ENCODE measurements around the gene GRIN3A.
"Not testable (repeated sequence)": the region's sequence is repeated elsewhere in the genome, so short reads cannot be mapped to it uniquely, and the experiment has no call there.

Gene GRIN3A

DNA sequence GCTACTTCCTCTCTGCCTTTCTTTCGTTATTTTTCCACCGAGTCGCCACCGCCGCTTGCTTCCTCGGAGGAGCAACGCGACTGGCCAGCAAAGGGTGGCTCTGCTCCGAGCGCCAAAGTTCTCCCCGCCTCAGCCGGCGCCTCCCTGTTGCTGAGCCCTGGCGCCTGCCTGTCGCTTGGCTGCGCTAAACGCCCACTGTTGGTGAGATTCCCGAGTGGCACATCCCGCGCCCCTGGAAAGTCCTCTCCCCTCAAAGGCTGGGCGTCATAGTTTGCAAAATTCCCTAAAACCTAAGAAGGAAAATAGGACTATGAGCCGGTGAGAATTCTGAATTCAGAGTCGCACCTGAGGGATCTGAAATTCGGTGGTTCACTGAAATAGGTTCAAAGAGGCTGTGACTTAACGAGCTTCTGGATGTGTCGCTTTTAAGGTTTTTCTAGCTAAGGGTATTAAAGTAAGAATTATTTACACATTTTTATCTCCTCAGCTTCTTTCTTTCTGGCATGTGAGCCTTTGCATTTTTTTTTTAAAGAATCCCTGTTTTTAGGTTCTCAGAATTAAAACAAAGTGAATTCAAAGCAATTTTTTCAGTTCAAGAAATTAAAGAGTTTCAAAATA is at the start of gene GRIN3A:
GRIN3A (minus strand) TSS at position 82 of the 618 bp plus-strand sequence. CDS start 668 bp downstream, outside the sequence.
- DNase-seq (ENCODE audit: low read depth in 2 of 2): no peak

DNA sequence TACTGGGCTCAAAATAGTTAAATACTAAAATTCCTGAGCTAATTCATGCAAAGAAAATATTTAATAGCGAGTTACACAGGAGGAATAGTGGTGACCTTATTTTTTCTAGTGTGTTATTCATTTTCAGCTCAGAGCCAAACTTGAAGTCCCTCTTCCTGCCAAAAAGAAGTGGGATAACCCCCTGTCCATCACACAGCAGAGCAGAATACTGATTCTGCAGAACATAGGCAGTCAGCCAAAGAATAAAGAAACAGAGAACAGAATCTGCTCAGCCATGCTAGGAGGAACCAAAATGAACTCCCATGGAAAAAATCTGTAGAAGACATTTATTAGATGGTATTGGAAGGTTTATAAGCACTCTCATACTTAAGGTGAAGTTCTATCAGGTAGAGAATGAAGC is 49.4 kb upstream of the GRIN3A start:
- no peak for DNase-seq (ENCODE audit: low read depth in 2 of 2)

DNA sequence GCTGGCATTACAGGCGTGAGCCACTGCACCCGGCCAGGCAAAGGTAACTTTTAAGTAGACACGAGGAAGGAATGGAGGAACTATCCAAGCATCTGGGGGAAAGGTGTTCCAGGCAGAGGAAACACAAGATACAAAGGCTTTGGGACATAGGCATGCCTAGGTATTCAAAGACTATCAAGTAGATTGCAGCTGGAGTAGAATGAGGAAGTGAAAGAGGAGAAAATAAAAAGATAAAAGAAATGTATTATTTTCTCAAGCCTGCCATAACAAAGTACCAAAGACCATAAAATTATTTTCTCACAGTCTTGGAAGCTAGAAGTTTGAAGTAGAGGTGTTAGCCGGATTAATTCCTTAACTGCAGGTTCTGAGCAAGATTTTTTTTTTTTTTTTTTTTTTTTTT is 39.9 kb upstream of the GRIN3A start:
- DNase-seq (ENCODE audit: low read depth in 2 of 2): no peak

DNA sequence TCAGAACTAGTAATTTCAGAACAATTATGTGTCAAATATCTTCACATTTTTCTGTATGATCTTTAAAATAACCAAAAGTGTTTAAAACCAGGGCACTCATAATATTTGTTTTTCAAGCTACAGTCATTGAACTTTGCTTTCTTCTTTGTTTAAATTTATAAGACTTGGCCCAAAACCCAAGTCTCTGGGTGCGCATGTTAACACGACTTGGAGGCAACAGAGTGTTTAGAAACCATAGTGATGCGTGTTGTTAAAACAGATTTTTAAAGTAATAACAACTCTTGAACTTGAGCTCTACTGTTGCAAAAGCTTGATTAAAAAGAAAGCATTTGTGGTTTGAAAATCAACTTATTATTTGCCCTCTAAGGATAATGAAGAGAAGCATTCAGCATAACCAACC is 26.0 kb upstream of the GRIN3A start:
- DNase-seq (ENCODE audit: low read depth in 2 of 2): no peak

DNA sequence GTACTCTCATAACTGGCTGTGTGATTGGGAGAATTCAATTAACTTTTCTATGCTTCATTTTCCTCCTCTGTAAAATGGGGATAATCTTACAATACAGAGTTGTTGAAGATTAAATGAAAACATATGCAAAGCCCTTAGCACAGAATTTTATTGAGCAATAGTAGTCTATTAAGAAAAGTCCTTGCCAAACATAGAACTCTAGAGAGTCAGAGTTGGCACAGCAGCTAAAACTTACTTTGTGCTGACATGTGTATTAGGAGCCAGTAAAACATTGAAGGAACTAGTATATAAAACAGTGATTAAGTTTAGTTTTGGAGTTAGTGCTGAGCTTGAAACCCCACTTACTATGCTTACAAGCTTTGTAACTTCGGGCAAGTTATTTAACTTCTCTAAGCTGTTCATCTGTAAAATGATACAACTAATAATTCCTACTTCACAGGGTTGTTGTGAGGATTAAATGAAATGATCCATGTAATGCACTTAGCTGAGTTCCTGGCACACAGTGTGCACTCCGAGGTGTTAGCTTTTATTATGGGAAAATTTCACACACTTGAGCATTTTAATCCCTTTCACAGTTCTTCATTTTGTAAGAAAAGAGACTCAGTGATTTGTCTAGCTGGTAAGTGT is 20.0 kb upstream of the GRIN3A start:
- no peak for DNase-seq (ENCODE audit: low read depth in 2 of 2)

DNA sequence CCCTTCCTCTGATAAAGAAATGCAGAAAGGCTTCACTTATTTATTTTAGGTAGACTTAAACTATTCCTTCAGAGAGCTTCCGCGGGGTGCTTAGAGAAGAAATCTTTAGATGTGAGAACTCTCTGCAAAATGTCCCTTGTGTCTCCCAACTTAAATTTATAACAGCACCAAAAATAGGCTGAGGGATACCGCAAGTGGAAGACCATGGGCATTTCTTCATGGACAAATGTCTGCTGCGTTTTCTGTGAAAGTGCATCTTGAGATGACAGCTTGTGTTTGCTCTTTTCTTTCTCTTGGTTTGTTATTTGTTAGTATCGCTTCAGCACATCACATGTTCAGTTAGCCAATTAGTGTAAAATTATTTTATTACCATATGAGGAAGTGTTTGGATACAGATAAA is 15.3 kb upstream of the GRIN3A start:
- no peak for DNase-seq (ENCODE audit: low read depth in 2 of 2)

DNA sequence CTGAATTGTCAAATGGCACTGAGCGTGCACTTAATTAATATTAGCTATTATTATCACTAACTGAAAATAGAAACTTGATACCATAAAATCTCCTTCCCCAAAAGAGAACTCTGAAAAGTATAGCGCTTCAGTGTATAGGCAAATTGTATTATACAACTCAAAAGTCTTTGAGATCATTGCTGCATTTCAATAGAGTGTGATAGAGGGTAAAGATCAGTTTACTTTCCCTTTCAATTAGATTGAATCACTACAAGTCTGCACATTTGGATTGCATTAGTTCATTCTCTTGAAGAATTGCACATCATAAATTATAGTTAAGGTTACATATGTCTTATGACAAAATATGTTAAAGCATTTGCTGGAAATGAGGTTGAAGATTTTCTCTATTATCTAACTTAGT is 13.4 kb upstream of the GRIN3A start:
- no peak for DNase-seq (ENCODE audit: low read depth in 2 of 2)

DNA sequence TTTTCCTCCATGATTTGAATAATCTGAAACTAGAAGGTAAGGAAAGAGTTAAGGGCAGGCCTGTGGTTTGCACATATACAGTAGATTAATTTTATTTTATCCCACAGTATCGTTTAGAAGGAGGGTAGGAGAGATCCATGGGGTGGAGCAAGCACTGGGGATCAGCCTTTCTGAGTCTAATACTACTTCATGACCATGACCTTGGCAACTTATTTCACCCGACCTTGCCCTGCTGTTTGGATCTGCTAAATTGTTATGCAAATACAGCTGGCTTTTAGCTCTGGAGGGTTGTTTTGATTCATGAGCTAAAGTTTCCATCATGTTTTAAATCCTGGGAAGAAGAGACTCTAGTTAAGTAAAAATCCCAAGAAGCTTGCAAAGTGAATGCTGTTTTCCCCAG is 864 bp upstream of the GRIN3A start:
- no peak for DNase-seq (ENCODE audit: low read depth in 2 of 2)

DNA sequence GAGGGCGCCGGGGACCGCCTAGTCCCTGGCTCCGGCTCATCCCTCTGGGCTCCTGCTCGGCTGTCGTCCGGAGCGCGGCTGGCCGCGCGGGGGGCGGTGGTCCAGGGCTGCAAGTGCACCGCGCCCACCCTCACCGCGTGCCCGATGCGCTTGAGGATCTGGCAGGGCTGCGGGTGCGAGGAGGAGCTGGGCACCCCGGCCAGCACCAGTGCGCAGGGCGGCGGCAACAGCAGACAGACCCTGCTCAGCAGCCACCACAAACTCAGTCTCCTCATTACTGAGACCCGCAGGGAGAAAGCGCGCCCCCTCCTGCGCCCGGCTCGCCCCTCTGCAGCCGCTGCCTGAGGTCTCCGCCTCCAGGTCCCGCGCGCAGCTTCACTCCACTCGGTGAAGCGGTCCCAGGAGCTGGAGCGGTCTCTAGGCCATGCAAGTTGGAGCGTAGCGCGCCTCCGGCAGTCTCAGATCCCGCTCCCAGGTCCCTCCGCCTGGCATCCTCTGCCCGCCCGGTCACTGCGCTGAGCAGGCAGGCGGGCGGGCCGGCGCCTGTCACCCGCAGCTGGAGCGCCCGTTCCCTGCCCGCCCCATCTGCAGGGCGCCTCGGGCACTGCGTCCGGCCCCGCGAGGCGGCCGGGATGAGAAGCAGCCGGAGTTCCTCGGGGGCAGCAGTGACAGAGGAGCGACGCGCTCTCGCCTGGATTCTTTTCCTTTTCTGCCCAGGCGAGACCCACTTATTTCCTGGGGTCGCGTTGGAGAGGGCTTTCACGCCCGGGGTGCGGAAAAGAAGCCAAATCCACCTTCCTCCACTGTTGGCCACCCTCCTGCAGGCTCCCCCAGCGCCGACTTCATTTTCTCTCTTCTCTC is 512 bp downstream of the GRIN3A start:
- no peak for DNase-seq (ENCODE audit: low read depth in 2 of 2)

DNA sequence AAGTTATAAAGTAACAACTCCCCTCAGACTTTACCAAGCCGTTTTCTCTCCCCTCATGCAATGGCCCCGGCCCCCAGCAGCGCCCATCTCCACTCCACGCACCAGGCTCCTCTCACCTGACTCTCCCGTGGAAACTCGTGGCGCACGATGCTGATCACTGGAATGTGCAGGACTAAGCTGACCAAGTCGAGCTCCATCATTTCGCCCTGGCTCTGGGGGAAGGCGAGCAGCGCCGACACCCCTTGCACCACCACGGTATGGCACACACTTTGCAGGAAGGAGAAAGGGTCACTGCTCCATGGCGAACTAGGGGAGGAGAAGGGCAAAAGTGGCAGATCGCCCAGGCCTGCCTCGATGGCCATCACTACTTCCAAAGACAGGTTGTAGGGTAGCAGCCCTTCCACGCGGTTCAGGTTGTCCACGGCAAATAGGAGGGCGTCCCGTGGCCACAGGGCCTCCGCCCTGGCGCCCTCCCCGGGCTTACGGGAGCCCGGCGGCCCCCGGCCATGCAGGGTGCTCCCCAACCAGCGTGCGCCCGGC is 1.2 kb downstream of the GRIN3A start:
- DNase-seq (ENCODE audit: low read depth in 2 of 2): no peak

DNA sequence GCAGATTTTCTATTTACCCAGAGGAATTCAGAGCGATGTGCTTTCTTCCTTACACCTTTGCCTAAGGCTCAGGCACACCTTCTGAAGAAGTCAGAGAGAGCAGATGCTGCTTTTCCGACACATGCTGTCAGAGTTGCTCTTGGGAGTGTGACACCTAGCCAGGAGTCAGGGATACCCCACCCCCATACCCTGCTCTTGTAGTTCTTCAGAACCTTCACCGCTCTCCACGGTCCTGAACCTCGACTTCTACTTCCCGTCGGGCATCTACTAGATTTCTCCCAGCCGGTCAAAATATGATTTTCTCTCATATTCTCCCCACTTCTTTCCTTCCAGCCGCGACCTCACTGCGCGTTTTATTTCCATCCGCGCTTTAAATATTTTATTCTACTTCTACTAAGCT is 1.7 kb downstream of the GRIN3A start:
- DNase-seq (ENCODE audit: low read depth in 2 of 2): no peak

DNA sequence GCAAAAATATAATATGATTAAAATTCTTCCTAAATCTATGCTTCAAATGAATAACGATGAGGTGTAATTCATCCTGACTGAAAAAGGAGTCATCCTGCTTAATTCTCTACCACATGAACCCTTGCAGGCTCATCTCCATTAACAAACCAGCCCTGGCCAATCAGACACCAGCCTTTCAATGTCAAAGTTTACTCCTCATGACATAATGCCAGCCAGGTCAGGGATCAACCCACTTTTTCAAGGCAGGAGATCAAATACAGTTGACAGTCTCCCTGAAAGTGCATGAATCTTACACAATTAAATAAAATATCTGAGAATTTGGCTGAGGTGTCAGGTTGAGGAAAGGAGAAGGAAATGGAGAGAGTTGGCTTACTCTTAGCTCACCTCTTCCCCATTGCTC is 7.0 kb downstream of the GRIN3A start:
- no peak for DNase-seq (ENCODE audit: low read depth in 2 of 2)

DNA sequence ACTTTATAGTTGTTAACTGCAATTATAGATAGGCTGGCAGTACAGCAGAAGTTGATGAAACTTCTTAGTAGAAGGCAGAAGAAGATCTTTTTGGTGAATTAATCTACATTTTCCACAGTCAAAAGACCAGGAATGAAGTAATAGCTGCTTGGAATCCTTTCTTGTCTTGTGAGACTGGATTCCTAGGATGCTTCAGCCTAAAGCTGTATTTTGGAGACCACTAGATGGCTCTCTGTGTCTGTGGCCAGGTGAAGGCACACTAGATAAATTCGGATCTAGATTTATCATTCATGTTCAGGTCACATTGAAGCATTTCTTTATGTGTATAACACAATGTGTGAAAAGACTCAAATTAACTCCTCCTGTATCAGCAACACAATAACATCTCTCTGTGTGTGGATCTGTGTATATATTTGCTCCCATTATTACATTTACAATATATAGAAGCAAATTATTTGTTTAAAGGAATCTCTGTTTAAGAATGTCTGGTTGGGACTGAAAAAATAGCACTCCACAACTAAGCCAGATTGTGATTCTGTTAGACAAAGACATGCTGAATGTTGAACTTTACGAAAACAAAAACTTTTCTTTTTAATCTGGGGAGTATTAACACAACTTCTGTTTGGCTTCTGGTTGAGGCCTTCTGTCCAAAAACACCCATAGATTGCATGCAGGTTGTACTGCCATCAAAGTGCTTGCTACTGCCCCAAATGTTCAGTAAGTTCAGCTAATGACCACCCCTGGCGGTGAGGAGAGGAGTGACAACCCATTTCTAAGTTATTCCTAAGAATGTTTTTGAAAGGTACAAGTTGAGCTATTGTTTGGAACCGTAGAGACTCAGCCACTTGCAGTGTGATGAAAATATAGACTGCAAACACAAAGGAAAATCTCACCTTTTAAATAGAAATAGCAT is 10.6 kb downstream of the GRIN3A start:
- no peak for DNase-seq (ENCODE audit: low read depth in 2 of 2)

DNA sequence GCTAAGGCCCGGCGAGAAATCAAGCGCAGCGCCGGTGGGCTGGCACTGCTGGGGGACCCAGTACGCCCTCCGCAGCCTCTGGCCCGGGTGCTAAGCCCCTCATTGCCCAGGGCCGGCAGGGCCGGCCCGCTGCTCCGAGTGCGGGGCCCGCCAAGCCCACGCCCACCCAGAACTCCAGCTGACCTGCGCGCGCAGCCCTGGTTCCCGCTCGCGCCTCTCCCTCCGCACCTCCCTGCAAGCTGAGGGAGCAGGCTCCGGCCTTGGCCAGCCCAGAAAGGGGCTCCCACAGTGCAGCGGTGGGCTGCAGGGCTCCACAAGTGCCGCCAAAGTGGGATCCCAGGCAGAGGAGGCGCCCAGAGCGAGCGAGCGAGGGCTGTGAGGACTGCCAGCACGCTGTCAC is 14.2 kb downstream of the GRIN3A start:
- DNase-seq (ENCODE audit: low read depth in 2 of 2): not testable (repeated sequence)

DNA sequence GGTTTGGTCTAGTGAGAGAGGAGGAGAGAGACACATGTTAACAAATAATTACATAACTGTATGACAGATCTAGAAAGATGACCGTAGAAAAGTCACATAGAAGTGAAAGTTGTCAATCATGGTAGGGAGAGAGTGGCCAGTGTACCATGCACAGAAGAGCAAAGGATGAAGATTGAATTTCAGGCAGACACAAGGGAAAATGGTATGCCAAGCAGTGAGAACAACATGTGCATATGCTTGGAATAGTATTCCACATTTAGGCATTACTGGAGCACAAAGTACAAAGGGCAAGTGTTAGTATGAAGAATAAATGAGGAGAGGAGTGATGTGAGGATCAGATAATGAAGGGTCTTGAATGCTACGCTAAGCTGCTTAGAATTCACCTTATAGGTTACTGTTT is 20.3 kb downstream of the GRIN3A start:
- DNase-seq (ENCODE audit: low read depth in 2 of 2): no peak

DNA sequence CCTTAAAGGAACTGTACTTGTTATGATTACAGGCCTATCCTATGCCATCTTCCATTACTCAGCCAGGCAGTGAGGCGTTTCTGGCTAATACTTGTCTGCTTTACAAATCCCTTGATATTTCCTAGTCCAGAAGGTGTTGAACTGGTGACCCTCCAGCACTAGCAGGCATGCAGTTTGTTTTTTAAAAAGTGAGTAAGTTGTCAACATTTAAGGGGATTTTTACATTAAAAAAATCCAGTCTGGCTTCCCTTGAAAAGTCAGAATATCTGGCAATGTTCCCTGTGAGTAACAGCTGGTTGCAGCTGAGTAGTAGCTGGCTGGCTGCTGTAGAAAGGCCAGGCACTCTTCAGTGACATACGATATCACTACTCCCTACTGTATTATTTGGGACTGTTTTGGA is 21.8 kb downstream of the GRIN3A start:
- no peak for DNase-seq (ENCODE audit: low read depth in 2 of 2)

DNA sequence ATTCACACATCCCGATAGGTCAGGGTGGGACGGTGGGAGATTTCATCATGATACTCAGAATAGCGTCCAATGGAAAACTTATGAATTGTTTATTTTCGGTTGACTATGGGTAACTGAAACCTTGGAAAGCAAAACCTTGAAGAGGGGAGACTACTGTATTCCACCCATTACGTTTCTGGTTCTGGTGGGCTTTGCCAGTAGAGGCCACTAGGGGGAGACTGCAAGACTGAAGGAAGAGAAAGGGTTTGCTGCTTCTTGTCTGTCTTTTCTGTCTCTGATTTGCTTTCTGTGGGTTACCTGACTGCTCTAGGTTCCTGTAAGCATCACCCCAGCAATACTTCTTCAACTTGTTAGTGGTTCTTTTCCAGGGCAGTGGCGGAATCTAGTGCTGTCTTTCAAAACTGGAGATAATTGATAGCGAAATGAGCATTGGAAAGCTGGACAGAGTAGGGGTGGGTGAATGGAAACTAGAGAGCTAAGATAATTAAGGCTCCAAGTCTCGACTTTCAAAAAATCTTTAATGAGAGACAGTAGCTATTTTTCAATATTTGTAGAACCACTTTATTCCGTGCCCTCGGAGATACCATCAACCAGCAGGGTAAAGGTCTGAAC is 27.0 kb downstream of the GRIN3A start:
- DNase-seq (ENCODE audit: low read depth in 2 of 2): no peak

DNA sequence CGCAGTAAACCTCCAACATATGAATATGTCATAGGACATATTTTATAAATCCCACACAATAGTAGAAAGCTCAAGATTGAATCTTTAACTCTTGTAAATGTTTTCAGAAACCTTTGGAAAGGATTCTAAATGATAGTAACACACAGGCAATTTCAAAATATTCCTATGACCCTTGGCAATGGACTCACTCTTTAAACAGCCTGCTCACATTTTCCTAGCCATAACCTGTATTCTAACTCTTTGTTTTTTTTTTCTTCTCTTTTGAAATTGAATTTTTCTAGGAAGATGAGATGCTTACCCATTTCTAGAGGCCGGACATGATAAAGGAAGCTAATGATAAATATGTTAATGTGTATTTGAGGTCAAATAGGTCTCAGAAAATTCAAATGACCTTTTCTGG is 29.6 kb downstream of the GRIN3A start:
- DNase-seq (ENCODE audit: low read depth in 2 of 2): no peak

DNA sequence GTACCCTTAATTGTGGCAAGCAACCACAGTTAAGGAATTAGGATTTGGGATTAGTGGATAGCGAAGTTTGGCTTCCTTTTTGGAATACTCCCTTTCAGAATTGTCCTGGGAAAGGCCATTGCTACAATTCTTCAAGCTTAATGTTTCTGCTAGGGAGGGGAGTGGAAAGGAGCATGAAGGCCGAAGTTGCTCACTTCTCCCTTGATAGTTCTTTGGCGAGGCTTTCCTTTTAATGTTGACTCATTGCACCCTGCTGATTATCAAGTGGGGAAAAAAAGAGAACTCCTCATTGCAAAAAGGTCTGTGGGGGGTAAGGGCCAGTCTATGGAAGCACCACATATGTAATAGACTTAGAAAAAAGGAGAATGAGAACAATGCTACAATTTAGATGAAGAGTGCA is 30.7 kb downstream of the GRIN3A start:
- no peak for DNase-seq (ENCODE audit: low read depth in 2 of 2)

DNA sequence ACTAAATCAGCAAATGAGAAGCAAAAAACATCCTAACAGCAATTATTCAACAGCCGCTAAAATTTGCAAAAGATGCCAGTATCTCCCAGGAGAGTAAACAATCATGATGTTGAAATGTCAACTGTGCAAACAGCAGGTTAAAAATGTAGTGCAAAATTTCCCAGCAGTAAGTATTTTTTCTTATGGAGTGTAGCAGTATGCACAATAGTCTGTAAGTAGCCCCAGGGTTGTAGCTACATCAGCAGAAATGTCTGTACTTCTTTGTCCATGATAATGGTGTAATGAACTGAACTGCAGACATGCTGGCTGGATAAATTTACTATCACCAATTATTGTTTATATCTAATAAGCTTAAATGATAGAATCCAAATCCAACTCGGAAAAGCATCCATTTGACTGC is 31.4 kb downstream of the GRIN3A start:
- DNase-seq (ENCODE audit: low read depth in 2 of 2): no peak

DNA sequence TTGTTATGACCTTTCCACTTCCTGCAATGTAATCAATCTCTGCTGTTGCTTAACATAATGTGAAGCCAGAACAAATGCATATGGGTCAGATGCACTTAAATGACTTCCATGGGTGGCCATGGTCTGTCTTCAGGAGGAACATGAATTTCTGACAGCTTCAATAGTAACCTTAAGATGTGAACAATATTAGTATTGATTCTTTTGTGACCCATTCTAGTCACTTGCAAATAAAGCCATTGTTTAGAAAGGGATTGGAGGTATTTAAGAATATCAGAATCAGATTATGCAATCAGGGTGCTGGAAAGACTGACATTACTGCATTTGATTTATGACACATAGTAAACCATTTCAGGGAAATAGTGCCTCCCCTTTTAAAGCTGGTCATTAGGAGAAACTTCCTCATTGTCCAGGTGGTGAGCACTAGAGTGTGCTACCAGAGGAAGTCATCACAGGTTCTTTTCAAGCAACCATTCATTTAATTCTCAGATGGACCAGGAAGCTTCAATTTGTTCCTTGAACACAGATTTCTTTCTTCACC is 32.1 kb downstream of the GRIN3A start:
- no peak for DNase-seq (ENCODE audit: low read depth in 2 of 2)

All from stimulated activated CD4-positive, alpha-beta T cell treated with anti-CD3 and anti-CD28 coated beads, Interleukin-1b, Interleukin-23, amount 100 ng/mL, for 1 hour (primary cell).